ENCODE measurements around the gene IGBP1.
A peak's percentile ranks its signal among the peaks of the same experiment; 100 is the strongest.
"Not testable (repeated sequence)": the region's sequence is repeated elsewhere in the genome, so short reads cannot be mapped to it uniquely, and the experiment has no call there.

The IGBP1 gene

GRCh38 chrX:70133303-70134115 is at the start of gene IGBP1:
Gene IGBP1, plus strand, starts transcription at chrX:70133447. Its CDS starts 501 bp downstream, at chrX:70133948.
- DNase-seq: peak; percentile 94

- DNase-seq: no peak
Measured at GRCh38 chrX:70084592-70085240, 48.5 kb upstream of the IGBP1 start.

GRCh38 chrX:70087857-70088630 is 45.2 kb upstream of the IGBP1 start:
- DNase-seq: peak; percentile 75

GRCh38 chrX:70088751-70089150 is 44.5 kb upstream of the IGBP1 start:
- DNase-seq: no peak

- DNase-seq: no peak
Measured at GRCh38 chrX:70089604-70090297, 43.5 kb upstream of the IGBP1 start.

- DNase-seq: no peak
Measured at GRCh38 chrX:70092247-70092646, 41.0 kb upstream of the IGBP1 start.

GRCh38 chrX:70096052-70096451 is 37.2 kb upstream of the IGBP1 start:
- peak; percentile 15 for DNase-seq

- no peak for DNase-seq
Measured at GRCh38 chrX:70105229-70105628, 28.0 kb upstream of the IGBP1 start.

GRCh38 chrX:70111436-70112026 is 21.7 kb upstream of the IGBP1 start:
- DNase-seq: not testable (repeated sequence)

GRCh38 chrX:70117738-70118137 is 15.5 kb upstream of the IGBP1 start:
- no peak for DNase-seq

GRCh38 chrX:70123014-70123413 is 10.2 kb upstream of the IGBP1 start:
- DNase-seq: not testable (repeated sequence)

GRCh38 chrX:70124678-70125077 is 8.6 kb upstream of the IGBP1 start:
- no peak for DNase-seq

GRCh38 chrX:70128071-70128470 is 5.2 kb upstream of the IGBP1 start:
- DNase-seq: no peak

GRCh38 chrX:70129816-70130215 is 3.4 kb upstream of the IGBP1 start:
- DNase-seq: no peak

- DNase-seq: peak; percentile 41
Measured at GRCh38 chrX:70132224-70132623, 1.0 kb upstream of the IGBP1 start.

- DNase-seq: no peak
Measured at GRCh38 chrX:70132877-70133302, 357 bp upstream of the IGBP1 start.

GRCh38 chrX:70134116-70134477 is 850 bp downstream of the IGBP1 start:
- DNase-seq: peak; percentile 27

GRCh38 chrX:70138622-70139021 is 5.4 kb downstream of the IGBP1 start:
- DNase-seq: no peak

GRCh38 chrX:70139736-70140135 is 6.5 kb downstream of the IGBP1 start:
- DNase-seq: no peak

GRCh38 chrX:70141373-70141772 is 8.1 kb downstream of the IGBP1 start:
- no peak for DNase-seq

- DNase-seq: no peak
Measured at GRCh38 chrX:70166601-70167590, 33.6 kb downstream of the IGBP1 start.
